ENCODE measurements around the gene ELK4. TPM values are rescaled to one million over a fixed set of nuclear protein-coding genes. Genes with fewer than 3 reads are reported as not detected.

Gene ELK4
- polyA plus RNA-seq, 1 of the 3 experiments (the other 2 are of a cell fraction): 2.6 TPM

GRCh38 chr1:205675247-205675646, 43.4 kb upstream of the ELK4 start:
- H3K27me3 ChIP-seq (ENCODE audit: insufficient read depth): no peaks in the 10 kb centered on the region
- no peak overlapping the region for H3K4me3 ChIP-seq (ENCODE audit: low read depth in 2 of 2, low read length in 1 of 2)
- H3K27ac ChIP-seq (ENCODE audit: low read depth in 2 of 2, low read length in 1 of 2): no peak overlapping the region
- H3K79me2 ChIP-seq (ENCODE audit: insufficient read depth): peaks cover 42% of the 10 kb centered on the region
- H3K4me1 ChIP-seq (ENCODE audit: control insufficient read depth in 1 of 2, insufficient read depth in 2 of 2, low read depth in 1 of 2, low read length in 1 of 2): peaks cover 8 to 12% of the 10 kb centered on the region in 2 experiments; a peak in 1 of 4 replicates
- H3F3A ChIP-seq (replicated peaks; ENCODE audit: insufficient read depth): no peaks in the 10 kb centered on the region
- no peak for TF ChIP-seq RFX5 (IDR thresholded peaks at IDR 0.05; ENCODE audit: low read length)
- TF ChIP-seq REST (IDR thresholded peaks at IDR 0.05; ENCODE audit: low read depth, low read length): no peak
- TF ChIP-seq, protein P1, sequence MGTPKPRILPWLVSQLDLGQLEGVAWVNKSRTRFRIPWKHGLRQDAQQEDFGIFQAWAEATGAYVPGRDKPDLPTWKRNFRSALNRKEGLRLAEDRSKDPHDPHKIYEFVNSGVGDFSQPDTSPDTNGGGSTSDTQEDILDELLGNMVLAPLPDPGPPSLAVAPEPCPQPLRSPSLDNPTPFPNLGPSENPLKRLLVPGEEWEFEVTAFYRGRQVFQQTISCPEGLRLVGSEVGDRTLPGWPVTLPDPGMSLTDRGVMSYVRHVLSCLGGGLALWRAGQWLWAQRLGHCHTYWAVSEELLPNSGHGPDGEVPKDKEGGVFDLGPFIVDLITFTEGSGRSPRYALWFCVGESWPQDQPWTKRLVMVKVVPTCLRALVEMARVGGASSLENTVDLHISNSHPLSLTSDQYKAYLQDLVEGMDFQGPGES (IDR thresholded peaks at IDR 0.05; ENCODE audit: low read depth, low read length): no peak
- TF ChIP-seq JUND (IDR thresholded peaks at IDR 0.05): no peak
- TF ChIP-seq MEF2A (IDR thresholded peaks at IDR 0.05; ENCODE audit: borderline replicate concordance, low read depth): no peak
- TF ChIP-seq SIN3A (IDR thresholded peaks at IDR 0.05; ENCODE audit: borderline replicate concordance, low read depth, low read length): no peak
- TF ChIP-seq TAF1 (IDR thresholded peaks at IDR 0.05; ENCODE audit: borderline replicate concordance, low read depth, low read length): no peak
- no peak for TF ChIP-seq GATA2 (CRISPR knock-in tag; IDR thresholded peaks at IDR 0.05)
- TF ChIP-seq FOXJ3 (CRISPR knock-in tag; IDR thresholded peaks at IDR 0.05): no peak
- TF ChIP-seq SMC3 (IDR thresholded peaks at IDR 0.05; ENCODE audit: low read depth, low read length): no peak
- TF ChIP-seq POLR2AphosphoS5 (IDR thresholded peaks at IDR 0.05; ENCODE audit: low read depth, low read length): no peak
- TF ChIP-seq ZBTB33 (IDR thresholded peaks at IDR 0.05; ENCODE audit: borderline replicate concordance, low read depth): no peak
- no peak for TF ChIP-seq NRF1 (IDR thresholded peaks at IDR 0.05; ENCODE audit: low read depth, low read length)
- no peak for TF ChIP-seq MXI1 (IDR thresholded peaks at IDR 0.05; ENCODE audit: low read depth, low read length)
- TF ChIP-seq, protein P2, sequence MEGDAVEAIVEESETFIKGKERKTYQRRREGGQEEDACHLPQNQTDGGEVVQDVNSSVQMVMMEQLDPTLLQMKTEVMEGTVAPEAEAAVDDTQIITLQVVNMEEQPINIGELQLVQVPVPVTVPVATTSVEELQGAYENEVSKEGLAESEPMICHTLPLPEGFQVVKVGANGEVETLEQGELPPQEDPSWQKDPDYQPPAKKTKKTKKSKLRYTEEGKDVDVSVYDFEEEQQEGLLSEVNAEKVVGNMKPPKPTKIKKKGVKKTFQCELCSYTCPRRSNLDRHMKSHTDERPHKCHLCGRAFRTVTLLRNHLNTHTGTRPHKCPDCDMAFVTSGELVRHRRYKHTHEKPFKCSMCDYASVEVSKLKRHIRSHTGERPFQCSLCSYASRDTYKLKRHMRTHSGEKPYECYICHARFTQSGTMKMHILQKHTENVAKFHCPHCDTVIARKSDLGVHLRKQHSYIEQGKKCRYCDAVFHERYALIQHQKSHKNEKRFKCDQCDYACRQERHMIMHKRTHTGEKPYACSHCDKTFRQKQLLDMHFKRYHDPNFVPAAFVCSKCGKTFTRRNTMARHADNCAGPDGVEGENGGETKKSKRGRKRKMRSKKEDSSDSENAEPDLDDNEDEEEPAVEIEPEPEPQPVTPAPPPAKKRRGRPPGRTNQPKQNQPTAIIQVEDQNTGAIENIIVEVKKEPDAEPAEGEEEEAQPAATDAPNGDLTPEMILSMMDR (IDR thresholded peaks at IDR 0.05): no peak
- CTCF ChIA-PET: interaction anchor here (1.7 to 18.5 kb wide), 2 partner anchors 15 to 187 kb away, joined by 4 to 214 read pairs; no protein-coding TSS in a partner anchor
- no peak for DNase-seq
- no peaks in the 10 kb centered on the region for H4K20me1 ChIP-seq (ENCODE audit: insufficient read depth)
- H2AFZ ChIP-seq (ENCODE audit: low read depth): no peak overlapping the region
- POLR2A ChIA-PET: no interaction called here
- no peak overlapping the region for H3K4me2 ChIP-seq
- WGBS (ENCODE audit: low lambda C conversion rate): 96% methylated on average over 4 of the region's 4 CpGs
- no peak overlapping the region for H3K9ac ChIP-seq
- no peaks in the 10 kb centered on the region for H3K9me3 ChIP-seq
- no peaks in the 10 kb centered on the region for H3K36me3 ChIP-seq (replicated peaks in 1 of 2; ENCODE audit: control insufficient read depth in 1 of 2, insufficient read depth in 2 of 2, low read length in 1 of 2)
- no peaks in the 10 kb centered on the region for H3K9me2 ChIP-seq

Data from SK-N-SH (cell line).